ACHN (cell line): ENCODE data around the gene ARHGAP42.
"Not testable (repeated sequence)": the region's sequence is repeated elsewhere in the genome, so short reads cannot be mapped to it uniquely, and the experiment has no call there.

Source experiments
- DNase-seq: peaks from one replicate; pipeline ENCODE4 v3.0.0-alpha.2; 2015
- in situ Hi-C: cut with HindIII; loops from 2 replicates; pipeline ENCODE4 v1.10.0; 2017; ENCODE audit warnings: low sequenced_read_pairs, low pct_ligation_motif_present, low pct_unique_long_range_greater_than_20kb

The ARHGAP42 gene

GRCh38 chr11:100872951-100873740, 186.1 kb downstream of the ARHGAP42 start:
- in situ Hi-C loops: no loop called here
- no peak for DNase-seq

DNA sequence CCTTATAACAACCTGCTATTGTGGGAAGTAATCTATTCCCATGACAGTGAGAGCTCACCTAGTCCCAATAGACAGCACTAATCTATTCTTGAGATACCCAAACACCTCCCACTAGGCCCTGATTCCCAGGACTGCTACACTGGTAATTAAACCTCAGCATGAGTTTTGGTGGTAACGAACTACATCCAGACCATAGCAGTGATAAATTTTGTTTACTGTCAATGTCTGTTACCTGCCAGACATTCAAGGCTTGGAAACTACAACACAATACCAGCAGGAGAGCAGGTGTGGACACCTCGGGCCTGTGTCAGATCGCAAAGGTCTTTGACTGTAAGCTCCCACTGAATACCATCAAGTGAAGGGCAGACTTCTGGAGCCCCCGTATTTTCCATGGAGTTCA, 187.1 kb downstream of the ARHGAP42 start:
- in situ Hi-C loops: no loop called here
- DNase-seq: no peak

DNA sequence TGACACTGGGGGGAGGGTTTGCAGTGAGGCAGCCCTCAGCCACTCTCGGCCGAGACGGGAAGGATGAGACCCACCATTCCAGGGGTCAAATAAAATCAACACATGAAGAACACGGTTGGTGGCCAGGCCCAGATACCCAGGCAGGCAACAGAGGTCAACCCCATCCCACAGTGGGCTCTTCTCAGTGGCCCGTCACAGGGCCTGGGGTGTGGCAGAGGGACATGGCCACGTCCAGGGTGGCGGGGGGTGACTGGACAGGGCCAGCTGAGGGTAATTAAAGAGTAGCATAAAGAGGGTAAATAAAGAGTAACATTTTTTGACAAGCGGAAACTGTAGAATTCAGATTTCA, 188.4 kb downstream of the ARHGAP42 start:
- DNase-seq: no peak
- in situ Hi-C loops: no loop called here

- in situ Hi-C loops: no loop called here
- DNase-seq: peak; percentile 94
Observed at GRCh38 chr11:100876815-100877520, 189.9 kb downstream of the ARHGAP42 start.

GRCh38 chr11:100878474-100878873, 191.4 kb downstream of the ARHGAP42 start:
- no peak for DNase-seq
- in situ Hi-C loops: no loop called here

DNA sequence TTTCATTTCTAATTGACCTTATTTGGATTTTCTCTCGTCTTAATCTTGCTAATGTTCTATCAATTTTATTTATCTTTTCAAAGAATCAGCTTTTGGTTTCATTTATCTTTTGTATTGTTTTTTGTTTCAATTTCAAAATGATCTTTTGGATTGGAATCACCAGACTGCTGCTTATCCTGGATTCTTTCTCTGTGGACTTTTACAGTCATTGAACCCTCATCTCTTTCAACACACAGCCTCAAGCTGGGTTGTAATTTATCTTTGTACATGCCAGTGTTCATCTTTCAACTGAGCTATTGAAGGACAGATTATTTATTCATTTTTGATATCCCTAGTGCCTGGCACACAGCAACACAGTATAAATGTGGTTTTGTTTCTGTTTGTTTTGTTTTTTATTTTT, 195.9 kb downstream of the ARHGAP42 start:
- in situ Hi-C loops: no loop called here
- no peak for DNase-seq

- in situ Hi-C loops: no loop called here
- no peak for DNase-seq
Observed at GRCh38 chr11:100883830-100884229, 196.7 kb downstream of the ARHGAP42 start.

- no peak for DNase-seq
- in situ Hi-C loops: no loop called here
Observed at GRCh38 chr11:100887659-100888058, 200.6 kb downstream of the ARHGAP42 start.

DNA sequence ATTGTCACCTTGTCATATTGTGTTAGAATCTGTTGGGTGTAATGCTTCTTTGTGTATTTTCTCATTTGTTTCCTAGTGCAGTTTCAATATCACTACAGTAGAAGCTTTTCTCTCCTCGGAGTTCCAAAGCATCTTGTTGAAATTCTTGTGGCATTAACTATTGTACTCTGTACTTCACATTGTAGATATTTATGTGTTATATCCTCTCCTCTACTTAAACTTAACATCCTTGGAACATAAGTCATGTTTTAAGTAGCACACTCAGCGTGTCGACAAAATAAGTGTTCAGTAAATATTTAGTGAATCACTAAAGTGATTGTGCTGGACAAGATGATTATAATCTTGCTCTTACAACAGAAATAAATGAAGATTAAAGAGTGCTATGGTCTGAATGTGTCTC, 201.7 kb downstream of the ARHGAP42 start:
- in situ Hi-C loops: no loop called here
- no peak for DNase-seq

- no peak for DNase-seq
- in situ Hi-C loops: no loop called here
Observed at GRCh38 chr11:100889758-100890157, 202.7 kb downstream of the ARHGAP42 start.

DNA sequence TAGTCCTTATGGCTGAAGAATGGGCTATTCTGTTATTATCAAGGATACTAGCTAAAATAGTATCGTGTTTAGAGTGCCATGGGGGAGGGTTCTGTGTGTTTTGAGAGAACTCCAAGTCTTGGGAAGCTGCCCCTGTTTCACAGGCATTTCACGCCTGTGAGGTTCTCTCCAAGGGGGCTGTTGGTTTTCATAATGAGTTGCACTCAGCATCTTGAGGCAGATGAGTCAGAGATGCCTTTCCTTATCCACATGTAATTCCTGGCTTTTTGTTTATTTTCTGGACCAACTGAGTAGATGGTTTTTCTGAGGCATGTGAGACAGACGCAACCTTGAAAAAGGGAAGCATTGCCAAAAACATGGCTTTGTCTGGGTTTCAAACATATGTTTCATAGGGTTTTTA, 203.7 kb downstream of the ARHGAP42 start:
- DNase-seq: peak; percentile 23
- in situ Hi-C loops: no loop called here

DNA sequence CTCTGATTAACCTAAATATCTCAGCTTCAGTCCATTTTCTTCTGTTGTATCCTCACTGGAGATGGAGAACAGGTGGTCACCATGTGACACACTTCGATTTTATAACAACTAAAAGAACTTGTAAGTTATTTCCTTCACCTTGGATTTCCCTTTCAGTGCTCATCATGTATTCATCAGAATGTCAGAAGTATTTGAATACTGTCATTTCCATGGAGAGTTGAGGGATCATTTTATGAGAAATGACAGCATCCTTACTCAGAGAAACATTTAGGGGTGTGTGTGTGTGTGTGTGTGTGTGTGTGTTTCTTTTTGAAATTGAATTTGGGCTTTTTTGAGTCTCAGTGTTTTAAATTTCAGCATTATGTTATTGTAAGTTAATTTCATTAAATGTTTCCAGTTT, 205.8 kb downstream of the ARHGAP42 start:
- in situ Hi-C loops: no loop called here
- DNase-seq: no peak

DNA sequence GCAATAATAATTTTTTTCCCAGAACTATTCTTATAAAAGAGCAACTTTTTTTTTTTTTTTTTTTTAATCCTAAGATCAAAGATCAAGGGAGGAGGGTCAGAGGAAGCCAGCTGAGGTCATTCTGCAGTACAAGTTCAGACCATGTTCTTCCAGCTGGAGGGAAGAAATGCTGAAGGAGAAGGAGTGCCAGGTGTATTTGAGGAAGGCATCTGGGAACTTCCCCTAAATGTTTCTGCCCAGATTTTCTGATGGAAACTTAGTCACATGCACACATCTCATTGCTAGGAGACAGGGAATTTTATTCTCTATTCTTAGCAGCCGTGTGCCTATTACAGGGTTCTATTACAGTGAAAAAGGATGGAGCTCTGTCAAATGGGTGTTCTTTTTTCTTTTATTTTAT, 208.4 kb downstream of the ARHGAP42 start:
- in situ Hi-C loops: no loop called here
- no peak for DNase-seq

DNA sequence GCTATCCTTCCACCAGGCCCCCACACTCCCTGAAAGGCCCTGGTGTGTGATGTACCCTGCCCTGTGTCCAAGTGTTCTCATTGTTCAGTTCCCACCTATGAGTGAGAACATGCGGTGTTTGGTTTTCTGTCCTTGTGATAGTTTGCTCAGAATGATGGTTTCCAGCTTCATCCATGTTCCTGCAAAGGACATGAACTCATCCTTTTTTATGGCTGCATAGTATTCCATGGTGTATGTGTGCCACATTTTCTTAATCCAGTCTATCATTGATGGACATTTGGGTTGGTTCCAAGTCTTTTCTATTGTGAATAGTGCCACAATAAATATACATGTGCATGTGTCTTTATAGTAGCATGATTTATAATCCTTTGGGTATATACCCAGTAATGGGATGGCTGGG, 208.9 kb downstream of the ARHGAP42 start:
- in situ Hi-C loops, DNase-seq: not testable (repeated sequence)

GRCh38 chr11:100901471-100901870, 214.4 kb downstream of the ARHGAP42 start:
- in situ Hi-C loops, DNase-seq: not testable (repeated sequence)

DNA sequence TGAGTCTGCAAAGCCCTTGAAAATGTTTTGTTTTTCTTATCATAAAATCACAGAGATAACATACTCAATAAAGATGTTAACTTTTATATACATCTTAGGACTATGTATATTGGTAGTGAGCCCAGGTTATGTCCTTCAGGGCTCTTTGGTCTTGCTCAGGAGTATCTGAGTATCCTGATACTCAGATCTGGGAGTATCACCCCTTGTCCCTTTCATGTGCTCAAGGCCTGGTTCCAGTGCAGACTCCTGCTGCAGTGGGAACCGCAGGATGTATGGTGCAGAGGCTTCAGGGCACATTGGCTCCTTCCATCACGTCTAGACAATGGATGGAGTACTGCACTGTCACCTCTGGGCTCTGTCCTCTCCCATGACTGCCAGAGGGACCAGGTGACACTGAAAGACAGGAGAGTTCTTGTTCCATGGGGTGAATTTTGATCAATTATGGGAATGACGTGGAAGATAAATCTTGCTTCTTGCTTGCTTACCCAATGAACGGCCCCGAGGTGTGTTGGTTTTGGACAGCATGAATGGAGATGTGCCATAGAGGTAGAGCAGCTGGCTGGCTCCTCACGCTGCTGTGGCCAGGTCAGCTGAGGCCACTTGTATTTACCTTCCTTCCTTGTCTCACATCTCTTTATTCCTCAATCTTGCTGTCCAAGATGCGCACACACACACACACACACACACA, 215.5 kb downstream of the ARHGAP42 start:
- no peak for DNase-seq
- in situ Hi-C loops: no loop called here

- DNase-seq: no peak
- in situ Hi-C loops: no loop called here
Observed at GRCh38 chr11:100903284-100903683, 216.2 kb downstream of the ARHGAP42 start.

DNA sequence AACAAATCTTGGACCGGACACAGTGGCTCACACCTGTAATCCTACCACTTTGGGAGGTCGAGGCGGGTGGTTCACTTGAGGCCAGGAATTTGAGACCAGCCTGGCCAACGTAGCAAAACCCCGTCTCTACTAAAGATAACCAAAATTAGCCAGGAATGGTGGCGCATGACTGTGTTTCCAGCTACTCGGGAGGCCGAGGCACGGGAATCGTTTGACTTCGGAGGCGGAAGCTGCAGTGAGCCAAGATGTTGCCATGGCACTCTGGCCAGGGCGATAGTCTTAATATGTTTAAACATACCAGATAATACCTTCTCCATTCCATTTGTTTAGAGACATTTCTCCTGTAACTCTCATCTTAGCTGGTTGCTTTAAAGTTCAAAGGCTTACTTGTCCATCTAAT, 218.6 kb downstream of the ARHGAP42 start:
- no peak for DNase-seq
- in situ Hi-C loops: no loop called here

DNA sequence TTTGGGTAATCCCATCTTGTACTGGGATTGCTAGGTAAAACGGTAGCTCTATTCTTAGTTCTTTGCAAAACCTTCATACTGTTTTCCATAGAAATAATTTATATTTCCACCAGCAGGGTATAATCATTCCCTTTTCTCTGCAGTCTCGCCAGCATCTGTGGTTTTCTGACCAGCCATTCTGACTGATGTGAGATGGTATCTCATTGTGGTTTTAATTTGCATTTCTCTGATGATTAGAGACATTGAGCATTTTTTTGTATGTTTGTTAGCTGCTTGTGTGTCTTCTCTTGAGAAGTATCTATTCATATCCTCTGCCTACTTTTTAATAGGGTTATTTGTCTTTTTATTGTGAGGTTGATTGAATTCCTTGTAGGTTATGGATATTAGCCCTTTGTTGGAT, 221.7 kb downstream of the ARHGAP42 start:
- in situ Hi-C loops: no loop called here
- DNase-seq: no peak

- DNase-seq: no peak
- in situ Hi-C loops: no loop called here
Observed at GRCh38 chr11:100910808-100911207, 223.7 kb downstream of the ARHGAP42 start.
